Ureter (tissue), 1 donor: ENCODE data around the gene ZNF74. TPM values are rescaled to one million over a fixed set of nuclear protein-coding genes. Genes with fewer than 3 reads are reported as not detected.
"Not testable (repeated sequence)": the region's sequence is repeated elsewhere in the genome, so short reads cannot be mapped to it uniquely, and the experiment has no call there.

Experiments used
- DNase-seq: peaks from one replicate; pipeline ENCODE4 v3.0.0-alpha.2; 2020; ENCODE audit warnings: low spot score
- total RNA-seq: library from RNA; stranded (reverse); gene quantifications from one replicate; pipeline ENCODE4 v1.2.4, GENCODE V29; 2023
- donor health status: DM: yes; HTN: yes; CAD: no.

The ZNF74 gene
- total RNA-seq = 9.0 TPM

DNA sequence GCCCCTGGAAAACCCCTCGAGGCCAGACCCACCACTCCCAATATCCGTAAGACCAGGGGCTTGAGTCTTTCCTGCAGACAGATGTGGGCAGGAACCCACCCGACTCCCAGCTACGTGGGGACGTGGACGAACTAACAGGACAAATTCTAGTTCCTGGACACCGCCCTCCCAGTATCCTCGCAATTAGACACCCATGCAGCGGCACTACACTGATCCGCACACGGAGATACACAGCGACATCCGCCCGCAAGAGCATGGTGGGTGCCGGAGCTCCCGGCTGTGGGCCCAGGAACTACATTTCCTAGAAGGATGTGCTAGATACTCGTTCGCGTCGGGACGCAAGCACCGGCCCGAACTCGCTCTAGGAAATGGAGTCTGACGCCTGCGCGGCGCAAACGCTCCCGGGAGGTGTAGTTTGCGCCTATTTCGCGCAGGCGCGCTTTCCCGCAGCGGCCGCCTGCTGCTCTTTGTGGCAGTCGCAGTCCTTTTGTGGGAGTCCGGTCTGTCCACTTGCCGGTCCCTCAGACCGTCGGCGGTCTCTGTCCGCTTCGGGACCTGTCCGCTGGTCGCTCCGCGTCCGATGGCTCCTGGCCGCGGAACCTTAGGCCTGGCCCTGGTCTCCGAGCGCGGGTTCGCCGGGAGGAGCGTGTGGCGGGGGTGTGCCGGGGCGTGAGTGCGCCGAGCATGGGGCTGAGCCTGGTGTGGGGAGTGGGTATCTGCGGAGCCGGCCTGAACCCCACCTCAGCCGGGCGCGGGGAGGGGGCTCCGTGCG, at the start of gene ZNF74:
ZNF74 (plus strand) TSS at position 447 of the 772 bp plus-strand sequence. CDS start 478 bp downstream, outside the sequence.
- peak; percentile 90 for DNase-seq

DNA sequence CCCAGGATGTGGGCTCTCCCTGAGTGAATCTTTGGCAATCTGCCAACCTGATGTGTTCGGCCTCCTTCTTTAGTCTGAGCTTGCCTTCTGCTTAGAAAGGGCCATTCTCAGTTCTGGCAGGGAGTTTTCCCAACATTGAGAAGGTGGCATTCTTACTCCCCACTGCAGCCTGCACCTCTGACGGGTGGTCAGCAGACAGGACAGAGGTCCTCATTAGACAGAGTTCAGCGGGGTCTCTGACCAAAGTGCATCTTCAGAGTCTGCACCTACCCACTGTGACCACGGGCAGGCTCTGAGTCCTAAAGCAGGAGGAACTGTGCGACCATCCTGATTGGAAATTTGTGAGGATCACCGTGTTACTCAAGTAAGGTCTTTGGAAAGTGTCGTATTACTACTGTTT, 47.4 kb upstream of the ZNF74 start:
- not testable (repeated sequence) for DNase-seq

DNA sequence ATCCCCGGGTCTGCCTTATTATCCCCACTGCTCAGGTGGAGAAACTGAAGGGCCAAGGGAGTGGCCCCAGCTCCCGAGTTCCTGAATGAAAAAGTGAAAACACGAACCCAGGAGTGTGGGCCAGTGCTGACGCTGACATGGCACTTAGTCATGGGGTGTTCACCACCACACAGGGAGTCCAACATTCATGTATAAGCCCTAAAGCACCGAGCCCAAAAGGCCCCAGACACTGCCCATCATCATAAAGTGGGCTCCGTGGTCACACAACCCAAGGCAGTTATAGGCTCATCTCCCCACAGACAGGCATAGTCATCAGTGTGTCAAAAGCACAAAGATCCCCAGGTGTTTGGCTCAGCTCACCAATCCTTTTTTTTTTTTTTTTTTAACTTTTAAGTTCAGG, 41.4 kb upstream of the ZNF74 start:
- not testable (repeated sequence) for DNase-seq

DNA sequence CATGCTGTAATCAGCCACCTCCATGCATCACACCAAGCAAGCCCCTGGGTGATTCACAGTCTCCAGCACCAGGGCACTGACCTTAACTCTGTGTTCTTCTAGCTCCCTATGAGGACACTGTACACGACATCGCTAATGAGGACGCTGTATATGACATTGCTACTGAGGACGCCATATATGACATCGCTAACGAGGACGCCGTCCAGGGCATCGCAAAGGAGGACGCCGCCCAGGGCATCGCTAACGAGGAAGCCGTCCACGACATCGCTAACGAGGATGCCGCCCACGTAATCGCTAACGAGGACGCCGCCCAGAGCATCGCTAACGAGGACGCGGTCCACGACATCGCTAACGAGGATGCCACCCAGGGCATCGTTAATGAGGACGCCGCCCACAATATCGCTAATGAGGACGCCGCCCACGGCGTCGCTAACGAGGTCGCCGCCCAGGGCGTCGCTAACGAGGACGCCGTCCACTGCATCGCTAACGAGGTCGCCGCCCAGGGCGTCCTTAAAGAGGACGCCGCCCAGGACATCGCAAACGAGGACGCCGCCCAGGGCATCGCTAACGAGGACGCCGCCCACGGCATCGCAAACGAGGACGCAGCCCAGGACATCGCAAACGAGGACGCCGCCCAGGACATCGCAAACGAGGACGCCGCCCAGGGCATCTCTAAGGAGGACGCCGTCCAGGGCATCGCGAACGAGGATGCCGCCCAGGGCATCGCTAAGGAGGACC, 39.5 kb upstream of the ZNF74 start:
- DNase-seq = no peak

DNA sequence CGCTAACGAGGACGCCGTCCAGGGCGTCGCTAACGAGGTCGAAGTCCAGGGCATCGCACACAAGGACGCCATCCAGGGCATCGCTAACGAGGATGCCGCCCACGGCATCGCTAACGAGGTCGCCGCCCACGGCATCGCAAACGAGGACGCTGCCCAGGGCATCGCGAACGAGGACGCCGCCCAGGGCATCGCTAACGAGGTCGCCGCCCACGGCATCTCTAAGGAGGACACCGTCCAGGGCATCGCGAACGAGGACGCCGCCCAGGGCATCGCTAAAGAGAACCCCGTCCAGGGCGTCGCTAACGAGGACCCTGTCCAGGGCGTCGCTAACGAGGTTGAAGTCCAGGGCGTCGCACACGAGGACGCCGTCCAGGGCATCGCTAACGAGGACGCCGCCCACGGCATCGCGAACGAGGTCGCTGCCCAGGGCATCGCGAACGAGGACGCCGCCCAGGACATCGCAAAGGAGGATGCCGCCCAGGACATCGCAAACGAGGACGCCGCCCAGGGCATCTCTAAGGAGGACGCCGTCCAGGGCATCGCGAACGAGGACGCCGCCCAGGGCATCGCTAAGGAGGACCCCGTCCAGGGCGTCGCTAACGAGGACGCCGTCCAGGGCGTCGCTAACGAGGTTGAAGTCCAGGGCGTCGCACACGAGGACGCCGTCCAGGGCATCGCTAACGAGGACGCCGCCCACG, 37.9 kb upstream of the ZNF74 start:
- DNase-seq = peak; percentile 32

DNA sequence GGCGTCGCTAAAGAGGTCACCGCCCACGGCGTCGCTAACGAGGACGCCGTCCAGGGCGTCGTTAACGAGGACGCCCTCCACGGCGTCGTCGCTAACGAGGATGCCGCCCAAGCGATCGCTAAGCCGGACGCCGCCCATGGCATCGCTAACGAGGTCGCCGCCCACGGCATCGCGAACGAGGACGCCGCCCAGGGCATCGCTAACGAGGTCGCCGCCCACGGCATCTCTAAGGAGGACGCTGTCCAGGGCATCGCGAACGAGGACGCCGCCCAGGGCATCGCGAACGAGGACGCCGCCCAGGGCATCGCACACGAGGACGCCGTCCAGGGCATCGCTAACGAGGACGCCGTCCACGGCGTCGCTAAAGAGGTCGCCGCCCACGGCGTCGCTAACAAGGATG, 37.0 kb upstream of the ZNF74 start:
- peak; percentile 7 for DNase-seq

DNA sequence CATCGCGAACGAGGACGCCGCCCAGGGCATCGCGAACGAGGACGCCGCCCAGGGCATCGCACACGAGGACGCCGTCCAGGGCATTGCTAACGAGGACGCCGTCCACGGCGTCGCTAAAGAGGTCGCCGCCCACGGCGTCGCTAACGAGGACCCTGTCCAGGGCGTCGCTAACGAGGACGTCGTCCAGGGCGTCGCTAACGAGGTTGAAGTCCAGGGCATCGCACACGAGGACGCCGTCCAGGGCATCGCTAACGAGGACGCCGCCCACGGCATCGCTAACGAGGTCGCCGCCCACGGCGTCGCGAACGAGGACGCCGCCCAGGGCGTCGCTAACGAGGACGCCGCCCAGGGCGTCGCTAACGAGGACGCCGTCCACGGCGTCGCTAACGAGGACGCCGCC, 36.0 kb upstream of the ZNF74 start:
- DNase-seq = peak; percentile 13

DNA sequence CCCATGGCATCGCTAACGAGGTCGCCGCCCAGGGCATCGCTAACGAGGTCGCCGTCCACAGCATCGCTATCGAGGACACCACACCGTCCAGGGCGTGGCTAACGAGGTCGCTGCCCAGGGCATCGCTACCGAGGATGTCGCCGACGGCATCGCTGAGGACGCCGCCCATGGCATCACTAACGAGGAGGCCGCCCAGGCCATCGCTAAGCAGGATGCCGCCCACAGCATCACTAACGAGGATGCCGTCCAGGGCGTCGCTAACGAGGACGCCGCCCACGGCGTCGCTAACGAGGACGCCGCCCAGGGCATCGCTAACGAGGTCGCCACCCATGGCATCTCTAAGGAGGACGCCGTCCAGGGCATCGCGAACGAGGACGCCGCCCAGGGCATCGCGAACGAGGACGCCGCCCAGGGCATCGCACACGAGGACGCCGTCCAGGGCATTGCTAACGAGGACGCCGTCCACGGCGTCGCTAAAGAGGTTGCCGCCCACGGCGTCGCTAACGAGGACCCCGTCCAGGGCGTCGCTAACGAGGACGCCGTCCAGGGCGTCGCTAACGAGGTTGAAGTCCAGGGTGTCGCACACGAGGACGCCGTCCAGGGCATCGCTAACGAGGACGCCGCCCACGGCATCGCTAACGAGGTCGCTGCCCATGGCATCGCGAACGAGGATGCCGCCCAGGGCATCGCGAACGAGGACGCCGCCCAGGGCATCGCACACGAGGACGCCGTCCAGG, 35.3 kb upstream of the ZNF74 start:
- DNase-seq = peak; percentile 15

DNA sequence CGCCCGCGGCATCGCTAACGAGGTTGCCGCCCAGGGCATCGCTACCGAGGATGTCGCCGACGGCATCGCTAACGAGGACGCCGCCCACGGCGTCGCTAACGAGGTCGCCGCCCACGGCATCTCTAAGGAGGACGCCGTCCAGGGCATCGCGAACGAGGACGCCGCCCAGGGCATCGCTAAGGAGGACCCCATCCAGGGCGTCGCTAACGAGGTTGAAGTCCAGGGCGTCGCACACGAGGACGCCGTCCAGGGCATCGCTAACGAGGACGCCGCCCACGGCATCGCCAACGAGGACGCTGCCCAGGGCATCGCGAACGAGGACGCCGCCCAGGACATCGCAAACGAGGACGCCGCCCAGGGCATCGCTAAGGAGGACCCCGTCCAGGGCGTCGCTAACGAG, 33.7 kb upstream of the ZNF74 start:
- DNase-seq = peak; percentile 28

DNA sequence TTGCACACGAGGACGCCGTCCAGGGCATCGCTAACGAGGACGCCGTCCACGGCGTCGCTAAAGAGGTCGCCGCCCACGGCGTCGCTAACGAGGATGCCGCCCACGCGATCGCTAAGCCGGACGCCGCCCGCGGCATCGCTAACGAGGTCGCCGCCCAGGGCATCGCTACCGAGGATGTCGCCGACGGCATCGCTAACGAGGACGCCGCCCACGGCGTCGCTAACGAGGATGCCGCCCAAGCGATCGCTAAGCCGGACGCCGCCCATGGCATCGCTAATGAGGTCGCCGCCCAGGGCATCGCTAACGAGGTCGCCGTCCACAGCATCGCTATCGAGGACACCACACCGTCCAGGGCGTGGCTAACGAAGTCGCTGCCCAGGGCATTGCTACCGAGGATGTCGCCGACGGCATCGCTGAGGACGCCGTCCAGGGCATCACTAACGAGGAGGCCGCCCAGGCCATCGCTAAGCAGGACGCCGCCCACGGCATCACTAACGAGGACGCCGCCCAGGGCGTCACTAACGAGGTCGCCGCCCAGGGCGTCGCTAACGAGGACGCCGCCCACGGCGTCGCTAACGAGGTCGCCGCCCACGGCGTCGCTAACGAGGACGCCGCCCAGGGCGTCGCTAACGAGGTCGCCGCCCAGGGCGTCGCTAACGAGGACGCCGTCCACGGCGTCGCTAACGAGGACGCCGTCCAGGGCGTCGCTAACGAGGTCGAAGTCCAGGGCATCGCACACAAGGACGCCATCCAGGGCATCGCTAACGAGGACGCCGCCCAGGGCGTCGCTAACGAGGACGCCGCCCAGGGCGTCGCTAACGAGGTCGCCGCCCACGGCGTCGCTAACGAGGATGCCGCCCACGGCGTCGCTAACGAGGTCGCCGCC, 32.8 kb upstream of the ZNF74 start:
- DNase-seq = peak; percentile 25

DNA sequence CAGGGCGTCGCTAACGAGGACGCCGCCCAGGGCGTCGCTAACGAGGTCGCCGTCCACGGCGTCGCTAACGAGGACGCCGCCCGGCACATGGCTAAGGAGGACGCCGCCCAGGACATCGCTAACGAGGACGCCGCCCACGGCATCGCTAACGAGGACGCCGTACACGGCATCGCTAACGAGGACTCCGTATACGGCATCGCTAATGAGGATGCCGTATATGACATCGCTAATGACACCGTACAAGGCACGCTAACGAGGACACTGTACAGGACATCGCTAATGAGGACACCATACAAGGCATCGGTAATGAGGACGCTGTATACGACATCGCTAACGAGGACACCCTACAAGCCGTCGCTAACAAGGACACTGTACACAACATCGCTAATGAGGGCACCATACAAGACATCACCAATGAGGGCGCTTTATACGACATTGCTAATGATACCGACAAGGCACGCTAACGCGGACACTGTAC, 32.2 kb upstream of the ZNF74 start:
- DNase-seq = not testable (repeated sequence)

DNA sequence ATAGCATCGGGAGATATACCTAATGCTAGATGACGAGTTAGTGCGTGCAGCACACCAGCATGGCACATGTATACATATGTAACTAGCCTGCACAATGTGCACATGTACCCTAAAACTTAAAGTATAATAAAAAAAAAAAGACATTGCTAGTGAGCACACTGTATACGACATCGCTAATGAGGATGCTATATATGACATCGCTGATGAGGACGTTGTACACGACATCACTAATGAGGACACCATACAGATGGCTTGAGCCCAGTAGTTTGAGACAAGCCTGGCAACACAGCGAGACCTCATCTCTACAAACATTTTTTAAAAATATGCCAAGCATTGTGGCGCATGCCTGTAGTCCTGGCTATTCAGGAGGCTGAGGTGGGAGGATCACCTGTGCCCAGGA, 31.5 kb upstream of the ZNF74 start:
- DNase-seq = not testable (repeated sequence)

DNA sequence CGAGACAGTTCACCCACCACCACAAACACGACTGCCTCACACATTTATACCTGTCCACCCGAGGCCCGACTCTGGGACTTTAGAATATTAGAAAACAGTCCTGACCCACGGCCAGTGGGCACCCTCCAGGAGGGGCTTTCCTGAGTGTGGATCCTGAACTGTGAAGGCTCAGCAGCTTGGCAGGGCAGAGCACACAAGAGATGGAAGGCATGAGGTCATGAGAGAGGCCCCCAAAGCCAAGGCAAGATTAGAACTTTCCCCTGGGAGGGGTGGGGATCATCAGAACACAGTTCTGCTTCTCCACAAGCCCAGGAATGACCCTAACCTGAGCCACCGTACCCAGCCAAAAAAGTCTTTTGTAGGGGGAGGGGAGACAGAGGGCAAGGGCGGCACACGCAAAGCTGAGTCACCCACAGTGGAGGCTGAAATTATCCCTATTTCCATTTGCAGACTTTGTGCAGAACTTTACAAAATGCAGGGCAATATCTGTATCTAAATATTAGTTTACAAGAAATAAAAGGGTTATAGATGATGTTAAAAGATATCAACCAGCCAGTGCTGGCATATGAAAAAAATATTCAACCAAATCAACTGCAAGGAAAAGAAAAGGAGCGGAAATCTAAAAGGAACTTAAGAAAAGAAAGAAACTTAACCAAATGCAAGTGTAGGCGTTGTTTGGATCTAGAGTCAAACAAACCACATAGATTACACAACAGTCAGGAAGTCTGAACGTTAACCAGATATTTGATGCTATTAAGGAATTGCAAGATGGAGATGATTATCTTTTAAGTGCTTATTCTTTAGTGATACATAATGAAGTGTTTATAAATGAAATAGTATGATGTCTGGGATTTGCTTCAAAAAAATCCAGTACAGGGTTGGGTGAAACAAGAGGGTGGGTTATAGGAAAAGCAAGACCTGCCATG, 29.4 kb upstream of the ZNF74 start:
- not testable (repeated sequence) for DNase-seq

DNA sequence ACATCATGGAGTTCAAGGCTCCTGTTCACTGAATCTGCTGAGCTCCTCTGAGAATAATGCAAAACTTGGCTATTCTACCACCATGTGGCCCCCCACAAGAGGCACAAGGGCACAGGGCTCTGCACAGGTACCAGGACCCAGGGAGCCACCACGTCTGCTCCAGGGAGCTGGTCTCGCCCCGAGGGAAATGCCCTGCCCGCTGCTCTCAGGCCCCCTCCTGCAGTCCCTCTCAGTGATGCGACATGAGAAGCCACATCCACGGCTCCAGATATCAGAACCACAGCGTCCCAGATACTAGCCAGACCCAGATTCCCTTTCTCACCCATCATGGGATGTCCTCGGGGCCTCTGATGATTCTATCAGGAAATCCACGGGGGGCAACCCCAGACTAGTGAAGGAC, 27.1 kb upstream of the ZNF74 start:
- DNase-seq = peak; percentile 19

DNA sequence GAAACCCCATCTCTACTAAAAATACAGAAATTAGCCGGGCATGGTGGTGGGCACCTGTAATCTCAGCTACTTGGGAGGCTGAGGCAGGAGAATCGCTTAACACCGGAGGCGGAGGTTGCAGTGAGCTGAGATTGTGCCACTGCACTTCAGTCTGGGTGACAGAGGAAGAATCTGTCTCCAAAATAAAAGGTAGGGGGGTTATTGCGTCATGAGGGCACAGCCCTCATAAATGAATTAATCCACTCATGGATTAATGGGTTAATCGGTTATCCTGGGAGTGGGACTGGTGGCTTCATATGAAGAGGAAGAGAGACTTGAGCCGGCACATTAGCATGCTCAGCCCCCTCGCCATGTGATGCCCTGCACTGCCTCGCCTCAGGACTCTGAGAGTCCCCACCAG, 25.1 kb upstream of the ZNF74 start:
- DNase-seq = peak; percentile 18

DNA sequence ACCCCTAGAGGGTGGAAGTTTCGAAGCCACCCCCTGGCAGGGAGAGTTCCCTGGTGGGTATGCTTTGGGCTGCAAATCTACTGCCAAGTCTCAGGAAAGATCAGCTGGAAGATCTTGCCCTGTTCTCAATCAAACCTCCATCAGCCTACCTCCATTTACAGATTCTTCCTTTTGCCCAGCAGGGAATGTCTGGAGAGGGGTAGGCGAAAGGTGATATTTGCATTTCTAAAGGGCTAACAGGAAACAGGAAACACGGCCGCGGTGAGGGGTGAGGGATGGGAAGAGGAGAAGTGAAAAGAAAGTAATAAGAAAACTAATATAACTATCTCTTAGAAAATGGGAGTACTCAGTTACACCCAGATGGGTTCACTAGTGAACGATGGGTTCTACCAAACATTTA, 22.3 kb upstream of the ZNF74 start:
- DNase-seq = not testable (repeated sequence)

DNA sequence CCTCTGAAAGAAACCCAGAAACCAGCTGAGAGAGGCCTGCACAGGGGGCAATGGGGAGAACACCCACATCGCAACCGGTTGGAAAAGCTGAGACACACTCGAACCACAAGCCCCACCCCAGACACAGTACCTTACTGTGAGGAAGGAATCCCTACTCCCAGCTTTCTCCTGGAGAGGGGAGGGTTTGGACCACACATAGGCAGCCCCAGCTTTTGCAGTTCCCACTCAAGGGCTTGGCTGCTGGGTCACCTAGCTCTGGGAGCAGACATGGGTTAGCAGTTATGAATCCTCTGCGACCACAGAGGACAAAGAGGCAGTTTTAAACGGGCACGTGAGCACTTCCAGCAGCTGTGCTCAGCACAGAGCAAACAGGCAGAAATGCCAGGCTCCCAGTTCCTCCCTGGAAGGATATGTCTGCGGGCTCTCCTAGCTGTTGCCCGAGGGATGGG, 21.5 kb upstream of the ZNF74 start:
- peak; percentile 8 for DNase-seq

DNA sequence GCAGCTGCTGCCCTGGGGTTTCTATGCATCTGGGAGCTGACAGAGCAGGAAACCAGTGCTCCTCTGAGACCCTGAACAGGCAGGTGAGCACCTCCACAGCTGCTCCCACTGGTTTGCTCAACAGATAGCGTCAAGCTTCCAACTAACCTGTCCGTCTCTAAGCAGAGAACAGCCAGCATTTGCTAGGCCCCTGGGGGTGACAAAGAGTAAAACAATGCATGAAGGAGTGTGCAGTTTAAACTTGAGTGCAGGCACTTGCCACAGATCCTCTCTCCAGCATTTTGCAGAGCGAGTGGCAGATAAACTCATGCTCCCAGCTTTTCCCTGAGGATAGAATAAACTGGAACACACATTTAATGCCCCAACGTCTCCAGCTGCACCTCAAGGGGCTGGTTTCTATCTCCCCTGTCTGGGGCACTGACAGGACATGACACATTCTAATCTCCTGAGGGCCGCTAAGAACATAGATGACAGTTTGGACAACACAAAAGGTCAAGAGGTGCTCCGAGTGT, 20.7 kb upstream of the ZNF74 start:
- DNase-seq = peak; percentile 2

DNA sequence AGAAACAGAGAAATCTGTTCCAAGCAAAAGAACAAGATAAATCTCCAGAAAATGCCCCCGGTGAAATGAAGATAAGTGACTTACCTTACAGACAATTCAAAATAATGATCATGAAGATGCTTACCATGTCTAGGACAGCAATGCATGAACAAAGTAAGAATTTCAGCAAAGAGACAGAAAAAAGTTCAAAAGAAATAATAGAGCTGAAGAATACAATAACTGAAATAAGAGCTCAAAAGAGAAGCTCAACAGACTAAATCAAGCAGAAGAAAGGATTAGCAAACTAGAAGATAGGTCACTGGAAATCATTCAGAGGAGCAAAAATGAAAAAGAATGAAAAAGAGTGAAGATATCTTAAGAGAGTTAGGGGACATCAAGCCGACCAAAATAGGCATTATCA, 19.8 kb upstream of the ZNF74 start:
- not testable (repeated sequence) for DNase-seq
